GM12875 (cell line): ENCODE data around the gene VWF.

ENCODE experiments used
- H3K4me3 ChIP-seq: one replicate; pipeline ENCODE4 v1.5.1; 2011; ENCODE audit warnings: low read depth, low read length, control low read depth
- CTCF ChIP-seq: IDR thresholded peaks from 2 replicates; pipeline ENCODE4 v1.5.1; 2011; ENCODE audit warnings: low read depth, mild to moderate bottlenecking, control low read depth, inconsistent platforms, low read length, moderate library complexity, borderline replicate concordance; ENCODE audit not compliant: insufficient read depth

The VWF gene

GRCh38 chr12:5904441-5904840 is 220.0 kb downstream of the VWF start:
- TF ChIP-seq CTCF, result no peak
- H3K4me3 ChIP-seq, result no peak overlapping the region

GRCh38 chr12:5902736-5903135 is 221.7 kb downstream of the VWF start:
- no peak for TF ChIP-seq CTCF
- no peak overlapping the region for H3K4me3 ChIP-seq

- no peak overlapping the region for H3K4me3 ChIP-seq
- no peak for TF ChIP-seq CTCF
Observed at GRCh38 chr12:5901416-5901815, 223.1 kb downstream of the VWF start.

- no peak overlapping the region for H3K4me3 ChIP-seq
- no peak for TF ChIP-seq CTCF
Observed at GRCh38 chr12:5900533-5901205, 223.8 kb downstream of the VWF start.

- no peak for TF ChIP-seq CTCF
- H3K4me3 ChIP-seq, result no peak overlapping the region
Observed at GRCh38 chr12:5900076-5900475, 224.4 kb downstream of the VWF start.

- H3K4me3 ChIP-seq, result no peak overlapping the region
- TF ChIP-seq CTCF, result no peak
Observed at GRCh38 chr12:5899675-5900074, 224.8 kb downstream of the VWF start.

GRCh38 chr12:5898874-5899273 is 225.6 kb downstream of the VWF start:
- no peak overlapping the region for H3K4me3 ChIP-seq
- no peak for TF ChIP-seq CTCF
